HCT116 (cell line): ENCODE results near the gene PGLYRP3. TPM values are rescaled to one million over a fixed set of nuclear protein-coding genes. Genes with fewer than 3 reads are reported as not detected.

Experiments used
- ATAC-seq: fragments of 200-7000 bp; cut with Tn5 transposase; 2 replicates; pipeline ENCODE4 v1.9.1; 2020; ENCODE audit warnings: mild to moderate bottlenecking, moderate library complexity
- BruUV-seq: library from RNA; stranded (reverse); fragments of 400-500 nt; replicated peaks from 2 replicates; lab custom pipeline; 2021; lab: Mats Ljungman, UMichigan
- CTCF ChIA-PET: fragments of 300-600 bp; sonication (Branson Sonifier 250); formaldehyde crosslinking; loops from one replicate; lab custom pipeline; 2021; ENCODE audit warnings: antibody characterized with exemption; lab: Charles Lee
- POLR2A ChIA-PET: fragments of 300-600, 350-600 bp; sonication (Branson Sonifier 250); formaldehyde crosslinking; loops from one replicate; lab custom pipeline; 2021; ENCODE audit warnings: antibody characterized with exemption; lab: Charles Lee
- RAD21 ChIA-PET, 2 experiments: fragments of 300-600 bp; sonication (Branson Sonifier 250); formaldehyde crosslinking; loops; one replicate each; lab custom pipeline; 2023; ENCODE audit warnings: low total read pairs in 2 of 2; ENCODE audit not compliant: uncharacterized antibody in 2 of 2, unreplicated experiment in 2 of 2, low non-redundant PET in 1 of 2; lab: Charles Lee
- DNase-seq: peaks from one replicate; pipeline ENCODE4 v3.0.0-alpha.2; 2010; ENCODE audit warnings: low read depth, low spot score
- H2AFZ ChIP-seq: fragments of 200-600 bp; shearing (Covaris generic), sonication (generic); 2 replicates; pipeline ENCODE4 v1.6.1; 2017; ENCODE audit warnings: low read depth, mixed run types, mixed read lengths, antibody characterized with exemption, low read length; ENCODE audit not compliant: poor library complexity, severe bottlenecking
- H3K27ac ChIP-seq: 2 replicates; pipeline ENCODE4 v1.5.1; 2012; ENCODE audit warnings: low read depth, low read length
- H3K27me3 ChIP-seq: fragments of 200-600 bp; sonication (generic); 2 replicates; pipeline ENCODE4 v1.6.1; 2016; ENCODE audit warnings: mixed run types, low read length, mixed read lengths; ENCODE audit not compliant: insufficient read depth
- H3K36me3 ChIP-seq, 2 experiments: fragments of 200-500 bp in 1 of 2; fragments of 200-600 bp in 1 of 2; sonication (Bioruptor generic) in 1 of 2; sonication (generic) in 1 of 2; 2 replicates each; pipeline versions ENCODE4 v1.5.1 to v1.6.1; 2014 to 2016; ENCODE audit warnings: low read length in 2 of 2, inconsistent platforms in 1 of 2, mixed read lengths in 1 of 2, mixed run types in 1 of 2; ENCODE audit not compliant: insufficient read depth in 2 of 2, control insufficient read depth in 1 of 2
- H3K4me1 ChIP-seq, 2 experiments: fragments of 200-600 bp in 1 of 2; sonication (generic) in 1 of 2; 2 replicates each; pipeline versions ENCODE4 v1.5.1 to v1.6.1; 2012 to 2017; ENCODE audit warnings: low read length in 2 of 2, inconsistent platforms in 1 of 2, mild to moderate bottlenecking in 1 of 2, mixed read lengths in 1 of 2, mixed run types in 1 of 2, moderate library complexity in 1 of 2; ENCODE audit not compliant: insufficient read depth in 2 of 2, control insufficient read depth in 1 of 2
- H3K4me2 ChIP-seq: fragments of 200-600 bp; sonication (generic); 2 replicates; pipeline ENCODE4 v1.6.1; 2017; ENCODE audit warnings: mixed run types, low read length, mixed read lengths
- H3K4me3 ChIP-seq, 2 experiments: fragments of 200-600 bp in 1 of 2; sonication (generic) in 1 of 2; replicated peaks in 1 of 2; 2 replicates each; pipeline ENCODE4 v1.5.1; 2011 to 2016; ENCODE audit warnings: low read length in 2 of 2, control low read depth in 1 of 2, low read depth in 1 of 2, mild to moderate bottlenecking in 1 of 2, mixed read lengths in 1 of 2, mixed run types in 1 of 2
- H3K79me2 ChIP-seq: fragments of 200-600 bp; sonication (generic); 2 replicates; pipeline ENCODE4 v1.6.1; 2017; ENCODE audit warnings: mild to moderate bottlenecking, mixed run types, low read length, moderate library complexity, mixed read lengths; ENCODE audit not compliant: insufficient read depth
- H3K9ac ChIP-seq: fragments of 200-600 bp; sonication (generic); 2 replicates; pipeline ENCODE4 v1.6.1; 2016; ENCODE audit warnings: low read length, mixed read lengths
- H3K9me2 ChIP-seq: fragments of 200-600 bp; sonication (generic), shearing (Covaris generic); 2 replicates; pipeline ENCODE4 v1.6.1; 2017; ENCODE audit warnings: mixed run types, mild to moderate bottlenecking, moderate library complexity; ENCODE audit not compliant: insufficient read depth
- H3K9me3 ChIP-seq, 2 experiments: fragments of 200-500 bp in 1 of 2; fragments of 200-600 bp in 1 of 2; sonication (Bioruptor generic) in 1 of 2; sonication (generic) in 1 of 2; 2 replicates each; pipeline ENCODE4 v1.6.1; 2014 to 2017; ENCODE audit warnings: low read length in 2 of 2, mixed read lengths in 2 of 2, inconsistent platforms in 1 of 2, low read depth in 1 of 2, mild to moderate bottlenecking in 1 of 2, mixed run types in 1 of 2, moderate library complexity in 1 of 2; ENCODE audit not compliant: control insufficient read depth in 1 of 2, insufficient read depth in 1 of 2
- H4K20me1 ChIP-seq: fragments of 200-600 bp; sonication (generic), shearing (Covaris generic); 2 replicates; pipeline ENCODE4 v1.6.1; 2017; ENCODE audit warnings: mixed run types, mild to moderate bottlenecking, moderate library complexity; ENCODE audit not compliant: insufficient read depth
- CEBPB ChIP-seq: IDR thresholded peaks from 2 replicates; pipeline ENCODE4 v1.6.1; 2012; ENCODE audit warnings: low read depth
- CTCF ChIP-seq, 3 experiments: fragments of 200-600 bp in 1 of 3; sonication (generic) in 1 of 3; IDR thresholded peaks in 2 of 3; conservative IDR thresholded peaks in 1 of 3; 2 replicates each; pipeline ENCODE4 v1.5.1; 2012 to 2017; ENCODE audit warnings: low read depth in 2 of 3, low read length in 2 of 3, antibody characterized with exemption in 1 of 3, borderline replicate concordance in 1 of 3, control low read depth in 1 of 3, mild to moderate bottlenecking in 1 of 3, mixed read lengths in 1 of 3, mixed run types in 1 of 3, moderate library complexity in 1 of 3; ENCODE audit not compliant: insufficient read depth in 1 of 3
- EZH2 ChIP-seq: fragments of 200-600 bp; sonication (generic); IDR thresholded peaks from 2 replicates; pipeline ENCODE4 v1.6.1; 2017; ENCODE audit warnings: antibody characterized with exemption, mixed run types
- EZH2phosphoT487 ChIP-seq: fragments of 200-600 bp; IDR thresholded peaks from 2 replicates; pipeline ENCODE4 v1.6.1; 2018; ENCODE audit warnings: antibody characterized with exemption, borderline replicate concordance
- MAX ChIP-seq: IDR thresholded peaks from 2 replicates; pipeline ENCODE4 v1.6.1; 2012
- POLR2AphosphoS5 ChIP-seq: IDR thresholded peaks from 2 replicates; pipeline ENCODE4 v1.6.1; 2011; ENCODE audit warnings: mild to moderate bottlenecking, low read depth, low read length, moderate library complexity
- RAD21 ChIP-seq: IDR thresholded peaks from 2 replicates; pipeline ENCODE4 v1.6.1; 2012; ENCODE audit warnings: low read depth, mild to moderate bottlenecking
- REST ChIP-seq: IDR thresholded peaks from 2 replicates; pipeline ENCODE4 v1.6.1; 2012; ENCODE audit warnings: low read depth
- SIN3A ChIP-seq: IDR thresholded peaks from 2 replicates; pipeline ENCODE4 v1.6.1; 2012; ENCODE audit warnings: low read depth
- TCF7L2 ChIP-seq: IDR thresholded peaks from 2 replicates; pipeline ENCODE4 v1.7.0; 2011; ENCODE audit warnings: borderline replicate concordance, inconsistent platforms; ENCODE audit not compliant: insufficient read depth, insufficient read length; ENCODE audit errors: extremely low read depth
- YY1 ChIP-seq: IDR thresholded peaks from 2 replicates; pipeline ENCODE4 v1.6.1; 2011; ENCODE audit warnings: low read length, low read depth, moderate library complexity, mild to moderate bottlenecking; ENCODE audit not compliant: insufficient replicate concordance; ENCODE audit errors: extremely low read depth
- intact Hi-C: fragments of 100-400 bp; cut with micrococcal nuclease; formaldehyde crosslinking; loops from 2 replicates; pipeline ENCODE4 v1.10.0; 2022
- total RNA-seq: library from RNA; stranded (reverse); gene quantifications from one replicate; pipeline ENCODE4 v1.2.1, GENCODE V29; 2021; ENCODE audit not compliant: unreplicated experiment

PGLYRP3 gene
- total RNA-seq, 1 experiment from 2014 or later: not detected

- Histone ChIP-seq H3K27me3 (peaks cover 37% of the 10 kb centered on the region), H3K27ac (no peak overlapping the region), H3K9me3 (no peaks in the 10 kb centered on the region), H3K4me3 (no peak overlapping the region), H3K9ac (no peak overlapping the region), H3K4me2 (no peak overlapping the region), H3K36me3 (no peaks in the 10 kb centered on the region), H3K9me2 (no peaks in the 10 kb centered on the region), H3K4me1 (no peaks in the 10 kb centered on the region), H2AFZ (no peak overlapping the region), H3K79me2 (no peaks in the 10 kb centered on the region)
- intact Hi-C loops: no loop called here
- BruUV-seq: no TSS peak
- POLR2A ChIA-PET: no interaction called here
- no peak for DNase-seq
- TF ChIP-seq SIN3A: no peak
- TF ChIP-seq YY1: no peak
- TF ChIP-seq TCF7L2: no peak
- TF ChIP-seq CEBPB: no peak
- TF ChIP-seq RAD21: no peak
- TF ChIP-seq MAX: no peak
- TF ChIP-seq POLR2AphosphoS5: no peak
- no peak for TF ChIP-seq EZH2
- no peak for TF ChIP-seq CTCF (IDR thresholded peaks at IDR 0.05 in 2 of 3, conservative IDR thresholded peaks at IDR 0.05 in 1 of 3; ENCODE audit: borderline replicate concordance in 1 of 3, insufficient read depth in 1 of 3, low read depth in 2 of 3, low read length in 2 of 3)
- TF ChIP-seq EZH2phosphoT487: no peak
- TF ChIP-seq REST: no peak
- TF ChIP-seq, all 23 proteins: peak for 0
- RAD21 ChIA-PET: no interaction called here
- CTCF ChIA-PET: no interaction called here
- H4K20me1 ChIP-seq: no peaks in the 10 kb centered on the region
- no peak for ATAC-seq
Observed at GRCh38 chr1:153260585-153261280, 52.0 kb downstream of the PGLYRP3 start.
